DMS 273 treated with DMSO at 0.1 percent for 48 hours (cell line): ENCODE results near the gene MLF1.
"Not testable (repeated sequence)": the region's sequence is repeated elsewhere in the genome, so short reads cannot be mapped to it uniquely, and the experiment has no call there.

Experiments used
- DNase-seq: peaks from one replicate; lab custom pipeline; 2025; lab: John Stamatoyannopoulos, UW

Gene MLF1, protein sequence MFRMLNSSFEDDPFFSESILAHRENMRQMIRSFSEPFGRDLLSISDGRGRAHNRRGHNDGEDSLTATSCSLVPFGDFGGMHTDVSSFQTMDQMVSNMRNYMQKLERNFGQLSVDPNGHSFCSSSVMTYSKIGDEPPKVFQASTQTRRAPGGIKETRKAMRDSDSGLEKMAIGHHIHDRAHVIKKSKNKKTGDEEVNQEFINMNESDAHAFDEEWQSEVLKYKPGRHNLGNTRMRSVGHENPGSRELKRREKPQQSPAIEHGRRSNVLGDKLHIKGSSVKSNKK

GRCh38 chr3:158570999-158571702 is at the start of gene MLF1:
Gene MLF1 (plus strand): TSS chr3:158571194. CDS start chr3:158571301, 107 bp downstream.
- peak; percentile 91 for DNase-seq

GRCh38 chr3:158522221-158523136 is 48.5 kb upstream of the MLF1 start:
- DNase-seq: no peak

DNA sequence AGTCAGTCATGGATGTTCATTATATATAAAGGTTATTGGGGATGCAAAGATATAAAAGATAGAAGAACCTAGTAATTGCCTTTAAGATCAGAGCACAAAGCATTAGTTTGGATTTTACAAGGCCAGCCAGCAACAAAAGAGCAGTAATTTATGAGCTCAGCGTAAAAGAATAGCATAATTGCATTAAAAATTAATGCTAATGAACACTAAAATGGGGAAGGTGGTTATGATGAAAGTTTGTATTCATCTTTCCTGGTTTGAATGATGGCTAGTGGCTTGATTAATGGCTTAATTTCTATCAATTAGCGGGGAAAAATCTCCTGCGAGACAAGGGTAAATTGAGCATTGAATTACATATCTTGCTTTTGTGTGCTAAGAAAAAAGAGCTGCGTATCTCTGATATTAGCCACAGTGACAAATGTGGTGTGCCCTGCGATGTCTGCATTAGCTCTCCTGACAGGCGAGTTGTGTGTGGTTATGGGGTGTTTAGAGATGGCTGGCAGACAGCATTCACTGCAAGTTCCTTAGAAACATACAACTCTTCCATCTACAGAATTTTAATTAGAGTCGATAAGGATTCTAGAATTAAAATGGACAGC is 42.8 kb upstream of the MLF1 start:
- DNase-seq: no peak

DNA sequence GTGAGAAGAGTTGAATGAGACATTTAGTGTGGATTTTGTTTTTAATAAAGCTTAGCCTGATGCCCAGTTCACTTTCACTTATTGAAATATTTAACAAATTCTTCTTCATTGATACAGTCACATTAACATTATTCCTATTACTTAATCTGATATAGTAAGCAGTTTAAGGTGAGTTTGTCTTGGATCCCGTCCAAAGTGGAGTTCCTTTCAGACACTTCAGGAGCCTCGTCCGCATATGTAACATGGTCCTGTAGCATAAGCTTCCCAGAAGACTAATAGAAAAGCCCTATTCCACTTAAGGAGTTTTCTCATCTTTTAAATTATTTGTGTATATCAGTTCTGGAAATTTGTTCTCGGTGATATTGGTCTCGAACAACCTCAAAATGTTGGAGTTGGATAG is 39.7 kb upstream of the MLF1 start:
- DNase-seq: no peak

- no peak for DNase-seq
These were observed 38.8 kb upstream of the MLF1 start for GRCh38 chr3:158532099-158532734.

DNA sequence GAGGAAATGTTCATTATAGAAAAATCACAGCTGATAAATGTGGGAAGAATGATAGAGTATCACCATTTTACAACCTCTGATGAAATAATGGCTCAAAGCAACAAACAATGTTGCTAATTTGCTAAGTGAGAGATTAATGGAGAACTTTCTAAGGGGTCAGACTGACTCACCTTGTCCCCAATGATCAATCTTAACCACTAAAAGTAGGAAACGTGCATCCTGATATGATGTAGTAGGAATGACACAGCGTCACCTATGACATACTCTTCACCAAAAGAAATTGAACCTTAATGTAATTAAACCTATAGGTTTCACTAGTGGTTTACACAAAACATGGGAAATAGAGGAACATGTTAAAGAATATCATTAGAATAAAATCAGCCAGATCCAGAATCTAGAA is 35.1 kb upstream of the MLF1 start:
- DNase-seq: no peak

GRCh38 chr3:158539414-158540014 is 31.5 kb upstream of the MLF1 start:
- DNase-seq: peak; percentile 44

DNA sequence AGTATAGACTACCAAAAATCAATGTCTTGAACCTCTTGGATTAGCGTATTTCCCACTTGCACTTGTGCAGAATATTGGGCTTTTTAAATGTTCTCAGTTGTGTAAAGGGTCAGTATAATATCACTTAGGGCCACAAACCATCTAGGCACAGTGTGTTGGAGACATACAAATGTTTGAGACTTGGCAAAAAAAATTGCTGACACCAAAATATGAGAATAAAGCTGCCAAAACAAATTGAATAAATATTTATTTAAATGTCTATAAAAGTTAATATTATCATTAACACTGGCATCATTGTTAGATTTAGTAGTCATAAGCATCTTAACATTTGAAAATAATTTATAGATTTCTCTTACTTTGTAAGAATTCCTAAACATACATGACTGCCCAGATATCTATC is 30.9 kb upstream of the MLF1 start:
- no peak for DNase-seq

DNA sequence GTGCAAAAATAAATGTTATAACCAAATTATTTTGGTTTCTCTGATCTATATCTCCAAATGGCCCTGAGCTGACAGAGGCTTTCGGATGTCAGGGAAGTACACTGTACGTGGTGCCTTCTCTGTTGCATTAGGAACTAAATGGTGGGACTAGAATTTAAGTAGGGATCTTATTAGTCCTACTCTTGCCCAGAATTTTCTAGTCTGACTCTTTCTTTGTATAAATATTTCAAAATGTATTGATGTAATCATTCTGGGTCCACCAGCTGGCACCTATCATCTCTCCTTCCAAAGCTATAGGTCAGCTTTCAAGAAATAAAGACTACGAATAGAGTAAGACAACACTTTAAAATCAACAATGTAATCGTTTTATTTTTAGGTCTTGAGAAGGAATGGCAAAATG is 22.3 kb upstream of the MLF1 start:
- no peak for DNase-seq

DNA sequence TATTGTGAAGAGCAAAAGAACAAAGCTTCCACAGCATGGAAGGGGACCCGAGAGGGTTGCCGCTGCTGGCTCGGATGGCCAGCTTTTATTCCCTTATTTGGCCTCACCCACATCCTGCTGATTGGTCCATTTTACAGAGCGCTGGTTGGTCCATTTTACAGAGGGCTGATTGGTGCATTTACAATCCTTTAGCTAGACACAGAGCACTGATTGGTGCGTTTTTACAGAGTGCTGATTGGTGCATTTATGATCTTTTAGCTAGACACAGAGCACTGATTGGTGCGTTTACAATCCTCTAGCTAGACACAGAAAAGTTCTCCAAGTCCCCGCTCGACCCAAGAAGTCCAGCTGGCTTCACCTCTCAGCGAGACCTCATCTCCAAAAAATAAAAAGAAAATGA is 21.1 kb upstream of the MLF1 start:
- DNase-seq: not testable (repeated sequence)

DNA sequence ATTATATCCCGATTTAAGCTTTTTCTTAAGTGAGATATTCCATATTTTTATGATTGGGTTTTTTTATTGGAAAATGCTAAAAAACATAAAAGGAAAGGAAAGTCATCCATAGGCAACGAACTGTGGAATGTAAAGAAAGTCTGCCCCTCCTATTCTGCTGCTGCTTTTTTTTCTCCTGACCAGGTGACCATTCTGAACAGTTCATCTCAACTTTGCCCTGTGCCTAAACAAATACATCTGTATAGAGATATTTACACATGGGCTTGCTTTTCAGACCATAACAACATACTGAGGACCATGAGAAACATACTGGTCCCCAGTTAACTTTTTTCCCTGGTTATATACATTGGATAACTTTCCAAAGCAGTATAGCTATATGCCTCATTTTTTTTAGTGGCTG is 18.9 kb upstream of the MLF1 start:
- no peak for DNase-seq

GRCh38 chr3:158559504-158559903 is 11.5 kb upstream of the MLF1 start:
- DNase-seq: no peak

DNA sequence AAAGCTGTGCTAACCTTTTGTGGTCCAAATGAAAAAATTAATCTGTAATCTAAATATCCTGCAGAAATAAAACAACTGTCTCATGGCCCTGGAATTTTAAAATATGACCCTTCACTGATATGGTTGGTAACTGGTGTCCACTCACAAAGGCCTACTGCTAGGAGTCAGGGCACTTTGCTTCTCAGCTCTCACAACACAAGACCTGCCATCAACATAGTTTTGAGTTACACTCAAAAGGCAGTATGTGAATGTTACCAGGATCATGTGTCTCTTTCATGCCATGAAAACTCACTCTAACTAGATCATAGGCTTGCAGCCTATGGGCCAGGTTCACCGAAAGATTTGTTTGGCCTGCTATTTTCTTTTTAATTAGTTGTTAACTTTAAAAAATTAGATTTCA is 10.0 kb upstream of the MLF1 start:
- no peak for DNase-seq

GRCh38 chr3:158562674-158563073 is 8.3 kb upstream of the MLF1 start:
- DNase-seq: no peak

DNA sequence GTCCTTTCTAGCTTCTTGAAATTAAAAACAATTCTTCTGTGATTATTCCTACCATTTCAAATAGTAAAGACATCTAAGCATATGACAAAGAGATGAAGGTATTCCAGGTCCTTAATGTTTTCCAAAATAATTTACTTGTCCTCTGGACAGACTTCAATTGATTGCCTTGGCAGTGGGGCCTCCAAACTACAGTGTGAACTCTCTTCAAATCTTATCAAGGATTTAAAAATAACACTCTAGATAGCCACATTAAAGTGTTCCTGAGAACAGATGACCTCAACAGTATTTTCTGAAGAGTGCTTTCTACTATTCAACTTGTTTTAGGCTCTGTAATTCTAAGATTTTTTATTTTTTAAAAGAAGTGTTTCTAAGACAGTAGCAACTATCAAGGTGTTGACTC is 7.9 kb upstream of the MLF1 start:
- DNase-seq: no peak

- DNase-seq: no peak
These were observed 5.9 kb upstream of the MLF1 start for GRCh38 chr3:158565076-158565475.

- DNase-seq: no peak
These were observed 2.2 kb upstream of the MLF1 start for GRCh38 chr3:158568784-158569183.

DNA sequence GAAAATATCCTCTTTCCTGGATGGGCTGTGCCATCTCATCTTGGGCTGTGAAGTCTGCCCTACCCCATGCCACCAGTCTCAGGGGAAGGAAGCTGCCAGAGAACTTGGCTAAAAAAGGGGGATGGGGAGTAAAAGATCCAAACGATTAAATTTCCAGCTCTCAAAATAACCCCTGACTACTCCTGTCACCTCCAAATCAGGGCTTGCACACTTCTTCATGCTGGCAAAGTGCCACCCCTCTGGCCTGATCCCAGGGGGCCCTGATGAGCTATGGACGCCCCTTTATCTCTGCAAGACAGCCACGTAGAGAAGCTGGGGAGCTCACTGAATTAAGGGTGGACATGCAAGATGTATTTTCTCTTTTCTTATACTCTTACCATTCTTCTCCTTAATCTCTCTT is 1.2 kb upstream of the MLF1 start:
- no peak for DNase-seq

GRCh38 chr3:158571969-158572765 is 1.2 kb downstream of the MLF1 start:
- no peak for DNase-seq

DNA sequence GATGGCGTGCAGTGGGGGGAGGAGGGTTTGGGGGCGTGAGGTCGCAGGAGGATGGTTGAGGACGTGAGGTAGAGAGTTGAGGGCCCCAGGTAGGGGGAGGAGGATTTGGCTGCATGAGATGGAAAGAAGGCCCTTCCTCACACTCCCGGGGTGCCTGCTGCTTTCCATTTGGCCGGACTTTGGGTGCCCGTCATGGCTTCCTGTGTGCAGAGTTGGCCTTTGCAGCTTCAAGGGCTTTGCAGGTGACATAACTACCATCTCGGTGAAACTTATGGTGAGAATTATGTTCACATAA is 1.7 kb downstream of the MLF1 start:
- no peak for DNase-seq

GRCh38 chr3:158573714-158574113 is 2.7 kb downstream of the MLF1 start:
- DNase-seq: no peak
